ENCODE results near the gene FASTKD1. TPM values are rescaled to one million over a fixed set of nuclear protein-coding genes. Genes with fewer than 3 reads are reported as not detected.

FASTKD1 gene
- total RNA-seq, 1 experiment from 2014 or later: 37.6 TPM

DNA sequence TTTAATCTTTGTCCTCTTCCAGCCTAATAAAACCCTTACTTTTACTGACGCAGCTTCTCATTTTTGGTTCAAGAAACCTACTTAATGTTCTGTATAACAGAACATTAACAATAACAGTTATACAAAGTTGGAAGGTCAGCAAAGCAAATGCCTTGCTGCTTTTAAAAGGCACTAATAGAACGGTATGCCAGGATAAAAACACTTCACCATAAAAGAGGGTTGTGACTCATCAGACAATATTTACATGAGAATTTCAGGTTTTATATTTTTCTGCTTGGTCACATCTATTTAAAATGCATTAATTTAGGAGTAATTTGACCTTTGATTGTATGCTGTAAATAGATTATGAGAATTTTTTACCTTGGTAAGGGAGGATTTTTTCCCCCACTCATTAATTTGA, 61.1 kb downstream of the FASTKD1 start:
- intact Hi-C loops (cut with micrococcal nuclease): no loop called here
- Histone ChIP-seq H3K27ac (ENCODE audit: low read depth, low read length) (no peak overlapping the region), H3K36me3 (ENCODE audit: control insufficient read depth in 1 of 2, insufficient read depth in 2 of 2, low read length in 2 of 2) (no peaks in the 10 kb centered on the region), H3K4me2 (ENCODE audit: low read length) (no peak overlapping the region), H2AFZ (ENCODE audit: low read depth, low read length, poor library complexity, severe bottlenecking) (no peak overlapping the region), H3K9me3 (ENCODE audit: control insufficient read depth in 1 of 2, insufficient read depth in 1 of 2, low read depth in 1 of 2, low read length in 2 of 2) (no peaks in the 10 kb centered on the region), H3K79me2 (ENCODE audit: insufficient read depth, low read length) (no peaks in the 10 kb centered on the region), H4K20me1 (ENCODE audit: insufficient read depth) (no peaks in the 10 kb centered on the region), H3K4me3 (replicated peaks in 1 of 2; ENCODE audit: low read depth in 1 of 2, low read length in 2 of 2) (no peak overlapping the region), H3K9me2 (ENCODE audit: insufficient read depth) (no peaks in the 10 kb centered on the region), H3K9ac (ENCODE audit: low read length) (no peak overlapping the region), H3K4me1 (ENCODE audit: control insufficient read depth in 1 of 2, insufficient read depth in 2 of 2, low read length in 2 of 2) (peaks cover 10 to 31% of the 10 kb centered on the region in 2 experiments), H3K27me3 (ENCODE audit: insufficient read depth, low read length) (no peaks in the 10 kb centered on the region)
- ATAC-seq (no peak), DNase-seq (ENCODE audit: low read depth, low spot score) (no peak)
- TF ChIP-seq EGR1 (IDR thresholded peaks at IDR 0.05; ENCODE audit: low read depth) (no peak), CEBPB (IDR thresholded peaks at IDR 0.05; ENCODE audit: low read depth) (no peak), EZH2 (IDR thresholded peaks at IDR 0.05) (no peak), EZH2phosphoT487 (IDR thresholded peaks at IDR 0.05; ENCODE audit: borderline replicate concordance) (no peak), FOSL1 (IDR thresholded peaks at IDR 0.05; ENCODE audit: low read depth) (no peak), POLR2A (IDR thresholded peaks at IDR 0.05; ENCODE audit: borderline replicate concordance, extremely low read depth, insufficient read depth, insufficient read length) (no peak), ZFX (IDR thresholded peaks at IDR 0.05) (no peak), ZNF274 (IDR thresholded peaks at IDR 0.05; ENCODE audit: low read depth, low read length) (no peak), POLR2AphosphoS5 (IDR thresholded peaks at IDR 0.05; ENCODE audit: low read depth, low read length) (no peak), SIN3A (IDR thresholded peaks at IDR 0.05; ENCODE audit: low read depth) (no peak), RAD21 (IDR thresholded peaks at IDR 0.05; ENCODE audit: low read depth) (no peak), JUND (IDR thresholded peaks at IDR 0.05) (no peak), MAX (IDR thresholded peaks at IDR 0.05) (no peak), YY1 (IDR thresholded peaks at IDR 0.05; ENCODE audit: extremely low read depth, insufficient replicate concordance, low read depth, low read length) (no peak)
- BruUV-seq (replicated peaks): no TSS peak
- ChIA-PET POLR2A (no interaction called here), RAD21 (ENCODE audit: low non-redundant PET in 1 of 2, low total read pairs in 2 of 2, uncharacterized antibody in 2 of 2, unreplicated experiment in 2 of 2) (no interaction called here), CTCF (no interaction called here)

GRCh38 chr2:169511818-169512217, 61.8 kb downstream of the FASTKD1 start:
- Histone ChIP-seq H3K9me2 (ENCODE audit: insufficient read depth) (no peaks in the 10 kb centered on the region), H3K27ac (ENCODE audit: low read depth, low read length) (no peak overlapping the region), H2AFZ (ENCODE audit: low read depth, low read length, poor library complexity, severe bottlenecking) (no peak overlapping the region), H3K9ac (ENCODE audit: low read length) (no peak overlapping the region), H3K4me1 (ENCODE audit: control insufficient read depth in 1 of 2, insufficient read depth in 2 of 2, low read length in 2 of 2) (peaks cover 10 to 37% of the 10 kb centered on the region in 2 experiments), H3K4me2 (ENCODE audit: low read length) (no peak overlapping the region), H3K36me3 (ENCODE audit: control insufficient read depth in 1 of 2, insufficient read depth in 2 of 2, low read length in 2 of 2) (no peaks in the 10 kb centered on the region), H3K9me3 (ENCODE audit: control insufficient read depth in 1 of 2, insufficient read depth in 1 of 2, low read depth in 1 of 2, low read length in 2 of 2) (no peaks in the 10 kb centered on the region), H4K20me1 (ENCODE audit: insufficient read depth) (no peaks in the 10 kb centered on the region), H3K4me3 (replicated peaks in 1 of 2; ENCODE audit: low read depth in 1 of 2, low read length in 2 of 2) (no peak overlapping the region), H3K27me3 (ENCODE audit: insufficient read depth, low read length) (no peaks in the 10 kb centered on the region), H3K79me2 (ENCODE audit: insufficient read depth, low read length) (no peaks in the 10 kb centered on the region)
- RAD21 ChIA-PET (ENCODE audit: low non-redundant PET in 1 of 2, low total read pairs in 2 of 2, uncharacterized antibody in 2 of 2, unreplicated experiment in 2 of 2): no interaction called here
- ATAC-seq (no peak), DNase-seq (ENCODE audit: low read depth, low spot score) (no peak)
- intact Hi-C loops (cut with micrococcal nuclease): no loop called here
- POLR2A ChIA-PET: no interaction called here
- no TSS peak for BruUV-seq (replicated peaks)
- CTCF ChIA-PET: no interaction called here
- no peak for TF ChIP-seq EGR1 (IDR thresholded peaks at IDR 0.05; ENCODE audit: low read depth)
- no peak for TF ChIP-seq SRF (IDR thresholded peaks at IDR 0.05; ENCODE audit: low read depth)
- TF ChIP-seq ZFX (IDR thresholded peaks at IDR 0.05): no peak
- TF ChIP-seq FOSL1 (IDR thresholded peaks at IDR 0.05; ENCODE audit: low read depth): no peak
- no peak for TF ChIP-seq POLR2A (IDR thresholded peaks at IDR 0.05; ENCODE audit: borderline replicate concordance, extremely low read depth, insufficient read depth, insufficient read length)
- no peak for TF ChIP-seq CBX3 (IDR thresholded peaks at IDR 0.05; ENCODE audit: low read depth)
- no peak for TF ChIP-seq MAX (IDR thresholded peaks at IDR 0.05)
- no peak for TF ChIP-seq ELF1 (IDR thresholded peaks at IDR 0.05; ENCODE audit: borderline replicate concordance, low read depth)
- TF ChIP-seq EZH2phosphoT487 (IDR thresholded peaks at IDR 0.05; ENCODE audit: borderline replicate concordance): no peak
- TF ChIP-seq, protein P1, sequence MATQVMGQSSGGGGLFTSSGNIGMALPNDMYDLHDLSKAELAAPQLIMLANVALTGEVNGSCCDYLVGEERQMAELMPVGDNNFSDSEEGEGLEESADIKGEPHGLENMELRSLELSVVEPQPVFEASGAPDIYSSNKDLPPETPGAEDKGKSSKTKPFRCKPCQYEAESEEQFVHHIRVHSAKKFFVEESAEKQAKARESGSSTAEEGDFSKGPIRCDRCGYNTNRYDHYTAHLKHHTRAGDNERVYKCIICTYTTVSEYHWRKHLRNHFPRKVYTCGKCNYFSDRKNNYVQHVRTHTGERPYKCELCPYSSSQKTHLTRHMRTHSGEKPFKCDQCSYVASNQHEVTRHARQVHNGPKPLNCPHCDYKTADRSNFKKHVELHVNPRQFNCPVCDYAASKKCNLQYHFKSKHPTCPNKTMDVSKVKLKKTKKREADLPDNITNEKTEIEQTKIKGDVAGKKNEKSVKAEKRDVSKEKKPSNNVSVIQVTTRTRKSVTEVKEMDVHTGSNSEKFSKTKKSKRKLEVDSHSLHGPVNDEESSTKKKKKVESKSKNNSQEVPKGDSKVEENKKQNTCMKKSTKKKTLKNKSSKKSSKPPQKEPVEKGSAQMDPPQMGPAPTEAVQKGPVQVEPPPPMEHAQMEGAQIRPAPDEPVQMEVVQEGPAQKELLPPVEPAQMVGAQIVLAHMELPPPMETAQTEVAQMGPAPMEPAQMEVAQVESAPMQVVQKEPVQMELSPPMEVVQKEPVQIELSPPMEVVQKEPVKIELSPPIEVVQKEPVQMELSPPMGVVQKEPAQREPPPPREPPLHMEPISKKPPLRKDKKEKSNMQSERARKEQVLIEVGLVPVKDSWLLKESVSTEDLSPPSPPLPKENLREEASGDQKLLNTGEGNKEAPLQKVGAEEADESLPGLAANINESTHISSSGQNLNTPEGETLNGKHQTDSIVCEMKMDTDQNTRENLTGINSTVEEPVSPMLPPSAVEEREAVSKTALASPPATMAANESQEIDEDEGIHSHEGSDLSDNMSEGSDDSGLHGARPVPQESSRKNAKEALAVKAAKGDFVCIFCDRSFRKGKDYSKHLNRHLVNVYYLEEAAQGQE (IDR thresholded peaks at IDR 0.05; ENCODE audit: low read depth): no peak
- no peak for TF ChIP-seq TCF7L2 (IDR thresholded peaks at IDR 0.05; ENCODE audit: borderline replicate concordance, extremely low read depth, insufficient read depth, insufficient read length)
- no peak for TF ChIP-seq SIN3A (IDR thresholded peaks at IDR 0.05; ENCODE audit: low read depth)
- no peak for TF ChIP-seq RAD21 (IDR thresholded peaks at IDR 0.05; ENCODE audit: low read depth)

Data from HCT116 (cell line).